GM12878 (cell line): Measurements from ENCODE around the gene FANCE. TPM values are rescaled to one million over a fixed set of nuclear protein-coding genes. Genes with fewer than 3 reads are reported as not detected.

Source experiments
- ATAC-seq: fragments of 200-7000 bp; cut with Tn5 transposase; 3 replicates; pipeline ENCODE4 v1.9.1; 2020; ENCODE audit warnings: mild to moderate bottlenecking, moderate library complexity
- BruUV-seq: library from RNA; stranded (reverse); fragments of 400-500 nt; replicated peaks from 2 replicates; lab custom pipeline; 2021; lab: Mats Ljungman, UMichigan
- CTCF ChIA-PET: fragments of 300-600 bp; sonication (Branson Sonifier 250); formaldehyde crosslinking; extraction: SDS; loops from one replicate; lab custom pipeline; 2021; ENCODE audit warnings: inconsistent platforms; lab: Yijun Ruan, JAX
- POLR2A ChIA-PET: fragments of 350-600 bp; formaldehyde crosslinking; extraction: SDS; loops from one replicate; lab custom pipeline; 2021; ENCODE audit warnings: inconsistent platforms; lab: Charles Lee
- RAD21 ChIA-PET: fragments of 300-600 bp; sonication (Branson Sonifier 250); formaldehyde crosslinking; loops from one replicate; lab custom pipeline; 2023; ENCODE audit warnings: antibody characterized with exemption; ENCODE audit not compliant: unreplicated experiment; lab: Charles Lee
- SMC1A ChIA-PET: fragments of 300-600 bp; sonication (Branson Sonifier 250); formaldehyde crosslinking; loops from one replicate; lab custom pipeline; 2023; ENCODE audit not compliant: unreplicated experiment, uncharacterized antibody; lab: Charles Lee
- DNase-seq: peaks from one replicate; pipeline ENCODE4 v3.0.0-alpha.2; 2011; ENCODE audit warnings: low read depth, low spot score
- FAIRE-seq: peaks from 3 replicates; lab custom pipeline; 2011; peaks lifted over from hg19 to GRCh38; lab: Jason Lieb, UNC
- H2AFZ ChIP-seq: 2 replicates; pipeline ENCODE4 v1.6.0; 2011; ENCODE audit warnings: low read depth, low read length, control low read depth; ENCODE audit not compliant: control insufficient read depth
- H3K27ac ChIP-seq: 2 replicates; pipeline ENCODE4 v1.5.1; 2011; ENCODE audit warnings: control low read depth; ENCODE audit not compliant: control insufficient read depth, insufficient read depth
- H3K27me3 ChIP-seq, 2 experiments: replicated peaks in 1 of 2; 2 replicates each; pipeline versions ENCODE4 v1.6.0 to v1.6.1; 2011; ENCODE audit warnings: low read length in 1 of 2; ENCODE audit not compliant: control insufficient read depth in 2 of 2, insufficient read depth in 2 of 2
- H3K36me3 ChIP-seq, 2 experiments: 2 replicates each; pipeline ENCODE4 v1.5.1; 2011; ENCODE audit warnings: low read length in 1 of 2; ENCODE audit not compliant: control insufficient read depth in 2 of 2, insufficient read depth in 2 of 2
- H3K4me1 ChIP-seq: 2 replicates; pipeline ENCODE4 v1.6.1; 2011; ENCODE audit warnings: mild to moderate bottlenecking, low read length, moderate library complexity, mixed read lengths; ENCODE audit not compliant: control insufficient read depth, insufficient read depth
- H3K4me2 ChIP-seq: 2 replicates; pipeline ENCODE4 v1.6.0; 2011; ENCODE audit warnings: control low read depth; ENCODE audit not compliant: control insufficient read depth, insufficient read depth
- H3K4me3 ChIP-seq: fragments of 200-600 bp; sonication (generic); 2 replicates; pipeline ENCODE4 v1.5.1; 2016
- H3K79me2 ChIP-seq: 2 replicates; pipeline ENCODE4 v1.6.0; 2011; ENCODE audit warnings: low read length; ENCODE audit not compliant: control insufficient read depth, insufficient read depth
- H3K9ac ChIP-seq: 2 replicates; pipeline ENCODE4 v1.8.0; 2011; ENCODE audit warnings: low read length, control low read depth, mixed read lengths; ENCODE audit not compliant: control insufficient read depth, insufficient read depth
- H3K9me3 ChIP-seq: replicated peaks from 3 replicates; pipeline ENCODE4 v1.5.1; 2011; ENCODE audit warnings: mild to moderate bottlenecking, low read length; ENCODE audit not compliant: control insufficient read depth, insufficient read depth
- H4K20me1 ChIP-seq: 2 replicates; pipeline ENCODE4 v1.6.0; 2011; ENCODE audit not compliant: control insufficient read depth, insufficient read depth
- CBX3 ChIP-seq: fragments of 200-600 bp; sonication (generic); IDR thresholded peaks from 2 replicates; pipeline ENCODE4 v1.6.1; 2016; ENCODE audit warnings: low read depth, borderline replicate concordance
- DPF2 ChIP-seq: fragments of 450-650 bp; IDR thresholded peaks from 2 replicates; pipeline ENCODE4 v1.6.1; 2017; ENCODE audit warnings: mild to moderate bottlenecking
- EGR1 ChIP-seq, 2 experiments: IDR thresholded peaks; 1 replicate in 1 of 2; 2 replicates in 1 of 2; pipeline ENCODE4 v1.6.1; 2011 to 2012; ENCODE audit warnings: low read depth in 2 of 2, low read length in 2 of 2, borderline replicate concordance in 1 of 2, mild to moderate bottlenecking in 1 of 2, moderate library complexity in 1 of 2
- FOXM1 ChIP-seq: IDR thresholded peaks from 2 replicates; pipeline ENCODE4 v1.6.1; 2012; ENCODE audit warnings: low read depth, mild to moderate bottlenecking, inconsistent platforms, low read length, moderate library complexity
- IKZF1 ChIP-seq: fragments of 450-650 bp; conservative IDR thresholded peaks from 2 replicates; pipeline ENCODE4 v1.6.1; 2017; ENCODE audit warnings: antibody characterized with exemption, mild to moderate bottlenecking
- KLF5 ChIP-seq: fragments of 450-650 bp; IDR thresholded peaks from 2 replicates; pipeline ENCODE4 v1.6.1; 2014; ENCODE audit warnings: mild to moderate bottlenecking; ENCODE audit not compliant: partially characterized antibody
- NBN ChIP-seq: fragments of 450-650 bp; IDR thresholded peaks from 2 replicates; pipeline ENCODE4 v1.6.1; 2016
- NR2F1 ChIP-seq: fragments of 450-650 bp; conservative IDR thresholded peaks from 2 replicates; pipeline ENCODE4 v1.6.1; 2017; ENCODE audit warnings: mild to moderate bottlenecking
- PAX5 ChIP-seq: IDR thresholded peaks from 2 replicates; pipeline ENCODE4 v1.6.1; 2011; ENCODE audit warnings: low read depth, low read length, borderline replicate concordance
- RAD21 ChIP-seq: IDR thresholded peaks from 2 replicates; pipeline ENCODE4 v1.6.1; 2011; ENCODE audit warnings: mild to moderate bottlenecking, low read depth, low read length, moderate library complexity; ENCODE audit not compliant: insufficient read depth
- SMAD5 ChIP-seq: IDR thresholded peaks from 2 replicates; pipeline ENCODE4 v1.6.1; 2016; ENCODE audit warnings: antibody characterized with exemption, low read depth
- TAF1 ChIP-seq: IDR thresholded peaks from 2 replicates; pipeline ENCODE4 v1.6.1; 2011; ENCODE audit warnings: mild to moderate bottlenecking, low read depth, low read length, borderline replicate concordance
- WRNIP1 ChIP-seq: IDR thresholded peaks from 2 replicates; pipeline ENCODE4 v1.6.1; 2011; ENCODE audit warnings: low read depth, low read length, improper control_type of control experiment, borderline replicate concordance
- ZNF622 ChIP-seq: fragments of 450-650 bp; IDR thresholded peaks from 2 replicates; pipeline ENCODE4 v1.6.1; 2017; ENCODE audit warnings: mild to moderate bottlenecking, inconsistent platforms
- WGBS: methylation state at CpG from one replicate; pipeline ENCODE4 v1.1.6; 2016; ENCODE audit warnings: low lambda C conversion rate; ENCODE audit not compliant: insufficient replicate concordance, insufficient coverage; ENCODE audit errors: missing lambda C conversion rate; 5-methylcytosine and 5-hydroxymethylcytosine counted together
- in situ Hi-C: fragments of 300-500 bp; cut with MboI; formaldehyde crosslinking; loops from 9 replicates; pipeline ENCODE4 v1.14.3; 2018; ENCODE audit warnings: mixed read lengths
- intact Hi-C: fragments of 100-400 bp; cut with micrococcal nuclease; formaldehyde crosslinking; loops from one replicate; pipeline ENCODE4 v1.14.2; 2022; ENCODE audit not compliant: unreplicated experiment
- polyA plus RNA-seq, 11 experiments: library from polyadenylated mRNA; depleted of rRNA in 4 of 11; unstranded in 6 of 11; stranded (reverse) in 5 of 11; fragments of >200 nt; fragmentation: Nextera tagmentation in 4 of 11; fragmentation: Illumina TruSeq in 1 of 11; extraction: Ambion mirVana in 4 of 11; extraction: Trizol in 1 of 11; gene quantifications; 1 replicate in 1 of 11; 2 replicates in 10 of 11; pipeline versions ENCODE4 v1.2.1 to v1.2.3, GENCODE V29; 2011 to 2016; ENCODE audit warnings: inconsistent platforms in 2 of 11, missing spikeins in 2 of 11, low read depth in 1 of 11
- total RNA-seq, 4 experiments: library from RNA; depleted of rRNA in 3 of 4; stranded (reverse); fragments of >200 nt in 3 of 4; fragmentation: Illumina TruSeq in 1 of 4; extraction: Trizol in 1 of 4; gene quantifications; 2 replicates each; pipeline versions ENCODE4 v1.2.1 to v1.2.3, GENCODE V29; 2013 to 2021
- TF ChIP-seq, protein P1 (sequence below): fragments of 450-650 bp; IDR thresholded peaks from 2 replicates; pipeline ENCODE4 v1.6.1; 2017; ENCODE audit warnings: mild to moderate bottlenecking, moderate library complexity
- TF ChIP-seq, protein P2 (sequence below): IDR thresholded peaks from 2 replicates; pipeline ENCODE4 v1.6.1; 2012; ENCODE audit warnings: improper control_type of control experiment, low read depth, low read length; ENCODE audit not compliant: insufficient replicate concordance

FANCE gene
- total and polyA plus RNA-seq, 10 of the 15 experiments (the other 5 are each of a cell fraction or from before 2014, with no cell fraction given) = 3.0 to 13.3 (median 8.1) TPM

DNA sequence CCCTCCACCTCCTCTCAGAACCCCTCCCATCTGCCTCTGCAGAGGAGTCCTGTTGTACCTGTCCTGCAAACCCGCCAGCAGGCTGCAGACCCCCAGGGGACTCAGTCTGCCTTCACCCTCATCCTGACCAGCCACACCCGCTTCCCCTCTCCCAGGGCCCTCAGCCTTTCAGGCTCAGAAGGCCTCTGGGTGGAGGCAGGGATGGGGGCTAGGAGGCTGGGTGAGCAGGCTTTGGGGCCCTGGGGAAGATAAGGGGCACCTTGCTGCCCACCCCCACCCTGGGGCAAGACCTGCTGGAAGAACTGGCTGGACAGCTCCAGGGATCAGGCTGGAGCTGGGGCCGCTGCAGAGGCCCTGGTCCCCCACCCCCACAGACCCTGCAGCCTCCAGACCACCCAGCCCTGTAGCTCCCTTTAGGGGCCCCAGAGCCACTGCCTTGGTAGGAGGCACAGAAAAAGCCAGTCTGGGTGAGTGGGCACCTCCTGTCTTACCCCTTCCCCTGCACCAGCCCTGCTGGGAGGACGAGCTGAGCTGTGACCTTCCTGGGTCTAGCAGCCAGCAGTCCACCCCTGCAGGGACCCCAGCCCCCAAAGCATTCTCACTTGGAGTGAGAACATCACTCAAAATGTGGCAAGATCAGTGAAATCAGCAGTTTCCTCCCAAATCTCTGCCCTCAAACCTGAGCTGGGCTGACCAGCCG is 39.6 kb downstream of the FANCE start:
- H3K36me3 ChIP-seq = no peaks in the 10 kb centered on the region
- no peak overlapping the region for H3K27ac ChIP-seq
- no peak for ATAC-seq
- H3K9me3 ChIP-seq = no peaks in the 10 kb centered on the region
- FAIRE-seq = no peak
- ChIA-PET CTCF (interaction anchor here (0.6 to 0.8 kb wide), 2 partner anchors 9 to 25 kb away, joined by 3 read pairs; no protein-coding TSS in a partner anchor), SMC1A (interaction anchor here (0.8 kb wide), 1 partner anchor 10 kb away, joined by 3 read pairs; no protein-coding TSS in a partner anchor), POLR2A (no interaction called here), RAD21 (no interaction called here)
- DNase-seq = no peak
- no peak overlapping the region for H2AFZ ChIP-seq
- no peak overlapping the region for H3K9ac ChIP-seq
- H3K4me3 ChIP-seq = no peak overlapping the region
- H3K79me2 ChIP-seq = no peaks in the 10 kb centered on the region
- H3K27me3 ChIP-seq = peaks cover 0 to 2% of the 10 kb centered on the region in 2 experiments; a peak in 3 of 4 replicates
- no peak overlapping the region for H3K4me2 ChIP-seq
- peaks cover 8% of the 10 kb centered on the region for H3K4me1 ChIP-seq
- H4K20me1 ChIP-seq = no peaks in the 10 kb centered on the region
- intact Hi-C loops (no loop called here), in situ Hi-C loops (no loop called here)
- BruUV-seq = no TSS peak
- 10% methylated on average over 5 of the region's 5 CpGs for WGBS
- TF ChIP-seq IKZF1 (no peak), RAD21 (no peak), TAF1 (no peak), SMAD5 (no peak), NBN (no peak), PAX5 (no peak), DPF2 (no peak), KLF5 (no peak), WRNIP1 (no peak), ZNF622 (no peak), FOXM1 (no peak), CBX3 (no peak), NR2F1 (no peak), EGR1 (IDR thresholded peaks at IDR 0.05; ENCODE audit: borderline replicate concordance in 1 of 2, low read depth in 2 of 2, low read length in 2 of 2) (no peak)
- TF ChIP-seq, protein P1, sequence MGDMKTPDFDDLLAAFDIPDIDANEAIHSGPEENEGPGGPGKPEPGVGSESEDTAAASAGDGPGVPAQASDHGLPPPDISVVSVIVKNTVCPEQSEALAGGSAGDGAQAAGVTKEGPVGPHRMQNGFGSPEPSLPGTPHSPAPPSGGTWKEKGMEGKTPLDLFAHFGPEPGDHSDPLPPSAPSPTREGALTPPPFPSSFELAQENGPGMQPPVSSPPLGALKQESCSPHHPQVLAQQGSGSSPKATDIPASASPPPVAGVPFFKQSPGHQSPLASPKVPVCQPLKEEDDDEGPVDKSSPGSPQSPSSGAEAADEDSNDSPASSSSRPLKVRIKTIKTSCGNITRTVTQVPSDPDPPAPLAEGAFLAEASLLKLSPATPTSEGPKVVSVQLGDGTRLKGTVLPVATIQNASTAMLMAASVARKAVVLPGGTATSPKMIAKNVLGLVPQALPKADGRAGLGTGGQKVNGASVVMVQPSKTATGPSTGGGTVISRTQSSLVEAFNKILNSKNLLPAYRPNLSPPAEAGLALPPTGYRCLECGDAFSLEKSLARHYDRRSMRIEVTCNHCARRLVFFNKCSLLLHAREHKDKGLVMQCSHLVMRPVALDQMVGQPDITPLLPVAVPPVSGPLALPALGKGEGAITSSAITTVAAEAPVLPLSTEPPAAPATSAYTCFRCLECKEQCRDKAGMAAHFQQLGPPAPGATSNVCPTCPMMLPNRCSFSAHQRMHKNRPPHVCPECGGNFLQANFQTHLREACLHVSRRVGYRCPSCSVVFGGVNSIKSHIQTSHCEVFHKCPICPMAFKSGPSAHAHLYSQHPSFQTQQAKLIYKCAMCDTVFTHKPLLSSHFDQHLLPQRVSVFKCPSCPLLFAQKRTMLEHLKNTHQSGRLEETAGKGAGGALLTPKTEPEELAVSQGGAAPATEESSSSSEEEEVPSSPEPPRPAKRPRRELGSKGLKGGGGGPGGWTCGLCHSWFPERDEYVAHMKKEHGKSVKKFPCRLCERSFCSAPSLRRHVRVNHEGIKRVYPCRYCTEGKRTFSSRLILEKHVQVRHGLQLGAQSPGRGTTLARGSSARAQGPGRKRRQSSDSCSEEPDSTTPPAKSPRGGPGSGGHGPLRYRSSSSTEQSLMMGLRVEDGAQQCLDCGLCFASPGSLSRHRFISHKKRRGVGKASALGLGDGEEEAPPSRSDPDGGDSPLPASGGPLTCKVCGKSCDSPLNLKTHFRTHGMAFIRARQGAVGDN = no peak
- TF ChIP-seq, protein P2, sequence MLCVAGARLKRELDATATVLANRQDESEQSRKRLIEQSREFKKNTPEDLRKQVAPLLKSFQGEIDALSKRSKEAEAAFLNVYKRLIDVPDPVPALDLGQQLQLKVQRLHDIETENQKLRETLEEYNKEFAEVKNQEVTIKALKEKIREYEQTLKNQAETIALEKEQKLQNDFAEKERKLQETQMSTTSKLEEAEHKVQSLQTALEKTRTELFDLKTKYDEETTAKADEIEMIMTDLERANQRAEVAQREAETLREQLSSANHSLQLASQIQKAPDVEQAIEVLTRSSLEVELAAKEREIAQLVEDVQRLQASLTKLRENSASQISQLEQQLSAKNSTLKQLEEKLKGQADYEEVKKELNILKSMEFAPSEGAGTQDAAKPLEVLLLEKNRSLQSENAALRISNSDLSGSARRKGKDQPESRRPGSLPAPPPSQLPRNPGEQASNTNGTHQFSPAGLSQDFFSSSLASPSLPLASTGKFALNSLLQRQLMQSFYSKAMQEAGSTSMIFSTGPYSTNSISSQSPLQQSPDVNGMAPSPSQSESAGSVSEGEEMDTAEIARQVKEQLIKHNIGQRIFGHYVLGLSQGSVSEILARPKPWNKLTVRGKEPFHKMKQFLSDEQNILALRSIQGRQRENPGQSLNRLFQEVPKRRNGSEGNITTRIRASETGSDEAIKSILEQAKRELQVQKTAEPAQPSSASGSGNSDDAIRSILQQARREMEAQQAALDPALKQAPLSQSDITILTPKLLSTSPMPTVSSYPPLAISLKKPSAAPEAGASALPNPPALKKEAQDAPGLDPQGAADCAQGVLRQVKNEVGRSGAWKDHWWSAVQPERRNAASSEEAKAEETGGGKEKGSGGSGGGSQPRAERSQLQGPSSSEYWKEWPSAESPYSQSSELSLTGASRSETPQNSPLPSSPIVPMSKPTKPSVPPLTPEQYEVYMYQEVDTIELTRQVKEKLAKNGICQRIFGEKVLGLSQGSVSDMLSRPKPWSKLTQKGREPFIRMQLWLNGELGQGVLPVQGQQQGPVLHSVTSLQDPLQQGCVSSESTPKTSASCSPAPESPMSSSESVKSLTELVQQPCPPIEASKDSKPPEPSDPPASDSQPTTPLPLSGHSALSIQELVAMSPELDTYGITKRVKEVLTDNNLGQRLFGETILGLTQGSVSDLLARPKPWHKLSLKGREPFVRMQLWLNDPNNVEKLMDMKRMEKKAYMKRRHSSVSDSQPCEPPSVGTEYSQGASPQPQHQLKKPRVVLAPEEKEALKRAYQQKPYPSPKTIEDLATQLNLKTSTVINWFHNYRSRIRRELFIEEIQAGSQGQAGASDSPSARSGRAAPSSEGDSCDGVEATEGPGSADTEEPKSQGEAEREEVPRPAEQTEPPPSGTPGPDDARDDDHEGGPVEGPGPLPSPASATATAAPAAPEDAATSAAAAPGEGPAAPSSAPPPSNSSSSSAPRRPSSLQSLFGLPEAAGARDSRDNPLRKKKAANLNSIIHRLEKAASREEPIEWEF = no peak
